ENCODE measurements around the gene FMNL2.

Gene FMNL2

DNA sequence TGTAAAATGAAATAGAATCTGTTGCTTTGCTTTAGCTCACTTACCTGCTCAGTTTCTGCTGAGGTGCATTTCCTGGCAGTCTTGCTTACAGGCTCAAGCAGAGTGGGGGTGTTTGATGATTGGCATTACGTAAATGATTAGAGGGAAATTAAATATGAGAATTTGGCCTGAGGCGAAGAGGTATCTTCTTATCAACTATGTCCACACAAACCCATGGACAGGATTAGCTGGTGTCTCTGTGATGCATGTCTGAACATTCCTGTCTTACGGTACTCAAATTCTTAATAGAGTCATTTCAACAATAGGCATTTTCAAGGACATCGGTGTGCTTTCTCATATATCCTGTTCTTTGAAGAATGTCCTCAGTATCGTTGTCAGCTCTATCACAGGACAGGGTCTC lies 280.2 kb downstream of the FMNL2 start:
- Histone ChIP-seq H3K27ac (peak overlapping the region in 10 of 11 experiments; percentile 2 to 99 (median 98); a peak in 17 of 22 replicates), H3K4me1 (peaks cover 39 to 79% (median 53%) of the 10 kb centered on the region in 10 experiments), H3K27me3 (no peaks in the 10 kb centered on the region), H3K4me2 (peak overlapping the region in 7 of 11 experiments; percentile 5 to 98 (median 90); a peak in 11 of 22 replicates), H4K20me1 (no peaks in the 10 kb centered on the region; a peak in 2 of 22 replicates), H3K4me3 (no peak overlapping the region), H3K36me3 (peaks cover 61 to 82% (median 73%) of the 10 kb centered on the region in 11 experiments), H3K9ac (peak overlapping the region in 3 of 11 experiments; percentile 45 to 94 (median 93); a peak in 6 of 22 replicates), H3K9me3 (replicated peaks in 1 of 11) (no peaks in the 10 kb centered on the region)
- TF ChIP-seq Cebpa-rat (IDR thresholded peaks at IDR 0.05): no peak

DNA sequence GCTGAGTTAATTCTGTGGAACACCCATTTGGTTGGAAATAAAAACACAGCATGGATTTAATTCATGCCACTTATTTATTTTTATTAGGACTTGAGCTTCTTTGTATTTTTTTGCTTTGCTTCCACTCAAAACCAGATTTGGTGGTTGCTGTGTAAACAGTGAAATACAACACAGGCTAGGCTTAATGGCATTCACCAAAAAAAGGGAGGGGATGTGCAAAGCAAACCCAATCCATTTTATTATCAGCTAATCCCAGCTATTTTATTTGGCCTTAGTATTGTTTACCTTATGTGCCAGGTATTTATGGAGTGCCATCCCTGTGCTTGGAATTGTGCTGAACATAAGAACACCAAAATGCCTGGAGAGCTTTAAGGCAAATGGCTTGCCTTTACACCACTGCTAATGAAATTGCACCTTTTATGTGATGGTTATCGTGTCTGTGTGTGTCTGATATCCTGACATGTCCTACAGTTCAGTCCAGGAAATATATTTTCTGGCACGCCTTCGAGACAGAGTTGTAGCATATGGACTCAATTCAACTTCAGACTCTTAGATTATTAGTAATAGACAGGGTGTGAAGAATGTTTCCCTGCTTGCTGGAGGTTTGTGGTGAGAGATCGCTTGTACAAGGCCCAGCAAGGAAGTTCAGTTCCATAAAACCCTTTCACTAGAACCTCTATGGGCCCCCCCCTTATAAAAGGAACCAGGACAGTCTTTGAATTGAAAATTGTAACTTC lies 282.6 kb downstream of the FMNL2 start:
- Histone ChIP-seq H3K4me2 (no peak overlapping the region), H3K4me3 (no peak overlapping the region), H3K27me3 (no peaks in the 10 kb centered on the region), H3K4me1 (peaks cover 16 to 72% (median 46%) of the 10 kb centered on the region in 10 experiments), H3K36me3 (peaks cover 85 to 97% (median 91%) of the 10 kb centered on the region in 11 experiments), H4K20me1 (no peaks in the 10 kb centered on the region), H3K9ac (no peak overlapping the region; a peak in 1 of 22 replicates), H3K9me3 (replicated peaks in 1 of 11) (peaks cover 0 to 5% (median 0%) of the 10 kb centered on the region in 11 experiments; a peak in 2 of 22 replicates), H3K27ac (peak overlapping the region in 8 of 11 experiments; percentile 23 to 99 (median 80); a peak in 14 of 22 replicates)
- no peak for TF ChIP-seq Cebpa-rat (IDR thresholded peaks at IDR 0.05)

DNA sequence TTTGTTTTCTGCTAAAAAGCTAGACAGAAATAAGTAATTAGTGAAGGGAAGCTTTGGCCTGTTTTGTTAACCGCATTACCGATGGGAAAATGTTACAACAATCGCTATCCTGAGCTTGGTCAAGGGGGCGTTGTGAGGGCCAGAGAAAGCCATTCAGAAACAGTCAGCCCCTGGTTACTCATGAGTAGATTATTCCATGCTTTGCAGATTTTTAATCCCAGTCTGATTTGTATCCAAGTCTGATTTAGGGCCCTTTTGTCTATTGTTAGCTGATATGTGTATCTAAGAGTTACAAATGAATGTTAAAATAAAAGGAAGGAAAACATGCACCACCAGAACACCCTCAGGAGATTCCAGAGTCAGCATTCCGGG lies 283.2 kb downstream of the FMNL2 start:
- Histone ChIP-seq H3K36me3 (peaks cover 91 to 100% (median 96%) of the 10 kb centered on the region in 11 experiments), H3K27me3 (no peaks in the 10 kb centered on the region), H3K9me3 (replicated peaks in 1 of 11) (peaks cover 0 to 10% (median 0%) of the 10 kb centered on the region in 11 experiments; a peak in 3 of 22 replicates), H3K27ac (peak overlapping the region in 8 of 11 experiments; percentile 23 to 98 (median 45); a peak in 14 of 22 replicates), H3K4me2 (no peak overlapping the region), H3K4me3 (no peak overlapping the region), H3K4me1 (peaks cover 10 to 72% (median 46%) of the 10 kb centered on the region in 10 experiments), H4K20me1 (no peaks in the 10 kb centered on the region), H3K9ac (no peak overlapping the region; a peak in 1 of 22 replicates)
- no peak for TF ChIP-seq Cebpa-rat (IDR thresholded peaks at IDR 0.05)

DNA sequence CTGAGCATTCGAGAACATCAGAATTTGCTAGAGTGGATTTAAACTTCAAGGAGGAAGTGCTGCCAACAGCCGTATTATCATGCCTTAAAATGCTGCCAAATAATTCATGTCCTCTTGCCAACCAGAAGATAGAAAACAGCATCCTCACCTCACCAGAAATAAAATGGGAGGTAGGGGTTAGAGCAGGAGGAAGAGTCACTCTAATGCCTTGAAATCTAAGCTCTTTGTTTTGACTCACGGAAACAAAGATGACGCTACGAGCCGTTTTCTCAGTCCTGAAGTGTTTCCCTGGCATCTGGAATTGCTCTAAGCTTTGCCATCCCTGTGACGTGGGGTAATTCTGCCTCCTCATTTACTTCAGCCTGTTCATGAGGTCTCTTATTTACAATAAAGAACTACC lies 285.2 kb downstream of the FMNL2 start:
- TF ChIP-seq Cebpa-rat (IDR thresholded peaks at IDR 0.05): no peak
- Histone ChIP-seq H3K9ac (no peak overlapping the region), H4K20me1 (no peaks in the 10 kb centered on the region), H3K27ac (peak overlapping the region in 7 of 11 experiments; percentile 2 to 71 (median 61); a peak in 12 of 22 replicates), H3K27me3 (no peaks in the 10 kb centered on the region), H3K4me2 (no peak overlapping the region), H3K4me3 (no peak overlapping the region), H3K9me3 (replicated peaks in 1 of 11) (peaks cover 0 to 15% (median 0%) of the 10 kb centered on the region in 11 experiments; a peak in 3 of 22 replicates), H3K36me3 (peaks cover 88 to 98% (median 95%) of the 10 kb centered on the region in 11 experiments), H3K4me1 (peaks cover 0 to 69% (median 44%) of the 10 kb centered on the region in 10 experiments; a peak in 17 of 20 replicates)

DNA sequence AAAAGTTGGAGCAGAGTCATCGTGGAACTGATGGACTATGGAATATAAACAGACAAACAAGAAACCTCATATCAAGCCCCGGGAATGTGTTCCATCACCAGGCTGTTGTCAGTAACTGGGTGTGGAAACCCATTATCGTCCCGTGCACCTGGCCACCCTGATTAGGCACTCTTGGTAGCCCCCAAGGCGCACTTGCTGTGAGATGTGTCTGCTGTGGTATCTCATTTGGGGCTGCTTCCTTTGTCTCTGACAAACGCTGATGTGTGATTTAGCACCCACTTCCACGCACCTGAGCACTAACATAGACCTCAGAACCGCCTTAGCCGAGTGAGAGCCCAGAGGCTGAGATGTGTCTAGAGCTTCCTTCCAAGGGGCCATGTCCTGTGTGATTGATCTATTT lies 286.0 kb downstream of the FMNL2 start:
- no peak for TF ChIP-seq Cebpa-rat (IDR thresholded peaks at IDR 0.05)
- Histone ChIP-seq H3K4me3 (no peak overlapping the region), H4K20me1 (no peaks in the 10 kb centered on the region), H3K27ac (peak overlapping the region in 8 of 11 experiments; percentile 30 to 71 (median 48); a peak in 11 of 22 replicates), H3K36me3 (peaks cover 88 to 98% (median 95%) of the 10 kb centered on the region in 11 experiments), H3K9ac (no peak overlapping the region), H3K9me3 (replicated peaks in 1 of 11) (peaks cover 0 to 15% (median 0%) of the 10 kb centered on the region in 11 experiments; a peak in 3 of 22 replicates), H3K4me2 (no peak overlapping the region), H3K27me3 (no peaks in the 10 kb centered on the region), H3K4me1 (peaks cover 0 to 69% (median 43%) of the 10 kb centered on the region in 10 experiments; a peak in 17 of 20 replicates)

DNA sequence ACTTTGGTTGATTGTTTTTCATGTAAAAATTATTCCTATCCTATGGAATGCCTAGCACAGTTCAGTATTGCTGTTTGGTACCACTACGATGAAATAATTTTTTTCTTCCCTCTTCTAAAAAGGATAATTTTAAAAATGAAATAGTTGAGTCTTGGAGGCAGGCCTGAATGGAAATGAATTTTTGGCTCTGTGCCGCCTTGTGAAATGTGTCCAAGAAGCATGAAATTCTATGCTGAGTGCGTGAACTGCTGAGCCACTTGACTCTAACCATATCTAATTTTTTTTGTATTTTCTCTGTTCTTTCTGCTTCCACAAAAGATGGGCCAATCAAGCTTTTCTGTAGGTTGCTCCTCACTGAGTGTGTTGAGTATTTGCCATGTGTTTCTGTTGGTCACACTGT lies 287.2 kb downstream of the FMNL2 start:
- Histone ChIP-seq H3K4me3 (no peak overlapping the region), H3K9me3 (replicated peaks in 1 of 11) (peaks cover 0 to 15% (median 0%) of the 10 kb centered on the region in 11 experiments; a peak in 3 of 22 replicates), H3K36me3 (peaks cover 77 to 98% (median 95%) of the 10 kb centered on the region in 11 experiments), H3K27me3 (no peaks in the 10 kb centered on the region), H3K4me1 (peaks cover 0 to 77% (median 49%) of the 10 kb centered on the region in 10 experiments; a peak in 17 of 20 replicates), H3K4me2 (peak overlapping the region in 3 of 11 experiments; percentile 32 to 48 (median 40); a peak in 4 of 22 replicates), H3K9ac (no peak overlapping the region), H3K27ac (peak overlapping the region in 8 of 11 experiments; percentile 26 to 71 (median 60); a peak in 12 of 22 replicates), H4K20me1 (no peaks in the 10 kb centered on the region)
- TF ChIP-seq Cebpa-rat (IDR thresholded peaks at IDR 0.05): no peak

DNA sequence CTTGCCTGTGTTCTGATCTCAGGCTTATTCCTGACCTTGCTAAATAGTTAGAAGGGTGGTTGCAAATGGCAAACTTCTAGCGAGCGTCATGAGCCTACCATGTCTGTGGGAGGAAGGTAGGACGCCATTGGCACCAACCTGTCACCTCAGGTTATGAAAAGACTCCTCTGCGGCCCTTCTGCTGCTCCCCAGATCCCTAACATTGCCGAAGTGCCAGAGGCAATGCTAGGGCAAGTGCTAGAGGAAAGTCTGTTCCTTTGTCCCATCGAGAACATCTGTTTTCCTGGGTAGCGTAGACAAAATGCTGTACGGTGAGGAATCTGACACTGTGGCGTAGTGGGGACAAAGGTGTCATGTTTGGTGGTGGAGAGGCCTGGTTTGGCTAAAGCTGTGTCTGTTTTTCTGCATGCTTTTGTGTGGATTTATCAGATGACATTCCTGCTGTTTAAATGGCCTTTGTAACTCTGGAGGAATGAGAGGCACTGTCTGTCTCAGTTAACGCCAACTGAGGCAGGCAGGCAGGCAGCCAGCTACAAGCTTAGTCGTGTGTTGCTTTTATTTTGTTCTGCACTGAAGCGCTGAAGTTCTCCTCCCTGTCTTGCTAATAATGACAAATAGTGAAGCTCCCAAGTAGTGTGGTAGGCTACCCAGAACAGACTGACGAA lies 288.2 kb downstream of the FMNL2 start:
- Histone ChIP-seq H3K9me3 (replicated peaks in 1 of 11) (peaks cover 0 to 15% (median 0%) of the 10 kb centered on the region in 11 experiments; a peak in 3 of 22 replicates), H3K36me3 (peaks cover 74 to 98% (median 93%) of the 10 kb centered on the region in 11 experiments), H3K4me1 (peaks cover 0 to 68% (median 47%) of the 10 kb centered on the region in 10 experiments; a peak in 17 of 20 replicates), H4K20me1 (no peaks in the 10 kb centered on the region), H3K4me2 (peak overlapping the region in 9 of 11 experiments; percentile 14 to 52 (median 36); a peak in 16 of 22 replicates), H3K27ac (peak overlapping the region in 10 of 11 experiments; percentile 22 to 71 (median 46); a peak in 18 of 22 replicates), H3K4me3 (no peak overlapping the region), H3K9ac (peak overlapping the region in 1 of 11 experiments; percentile 7; a peak in 3 of 22 replicates), H3K27me3 (no peaks in the 10 kb centered on the region)
- no peak for TF ChIP-seq Cebpa-rat (IDR thresholded peaks at IDR 0.05)

DNA sequence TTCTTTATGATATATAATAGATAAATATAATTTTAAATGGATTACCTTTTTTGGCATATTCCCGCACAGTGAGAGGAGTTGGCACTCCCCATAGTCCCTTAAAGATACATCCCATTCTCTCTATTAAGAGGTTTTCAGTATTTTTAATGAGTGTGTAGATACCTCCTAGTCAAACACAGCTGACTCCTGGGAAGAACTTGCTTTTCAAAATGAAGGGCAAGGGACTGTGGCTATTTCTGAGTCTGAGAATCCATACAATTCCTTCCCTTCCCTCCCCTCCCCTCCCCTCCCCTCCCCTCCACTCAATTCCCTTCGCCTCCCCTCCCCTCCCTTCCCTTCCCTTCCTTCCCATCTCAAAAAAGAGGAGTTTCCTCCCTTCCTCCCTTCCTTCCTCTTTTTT lies 288.8 kb downstream of the FMNL2 start:
- H3K9ac ChIP-seq: peak overlapping the region in 1 of 11 experiments; percentile 7; a peak in 1 of 22 replicates
- TF ChIP-seq Cebpa-rat (IDR thresholded peaks at IDR 0.05): no peak
- peaks cover 0 to 15% (median 0%) of the 10 kb centered on the region in 11 experiments; a peak in 3 of 22 replicates for H3K9me3 ChIP-seq (replicated peaks in 1 of 11)
- H3K4me3 ChIP-seq: no peak overlapping the region
- peak overlapping the region in 9 of 11 experiments; percentile 14 to 52 (median 40); a peak in 10 of 22 replicates for H3K4me2 ChIP-seq
- no peaks in the 10 kb centered on the region for H4K20me1 ChIP-seq
- H3K4me1 ChIP-seq: peaks cover 0 to 62% (median 47%) of the 10 kb centered on the region in 10 experiments; a peak in 17 of 20 replicates
- H3K36me3 ChIP-seq: peaks cover 74 to 98% (median 93%) of the 10 kb centered on the region in 11 experiments
- peak overlapping the region in 9 of 11 experiments; percentile 24 to 71 (median 59); a peak in 14 of 22 replicates for H3K27ac ChIP-seq
- no peaks in the 10 kb centered on the region for H3K27me3 ChIP-seq
